HG03060 (cell line): ENCODE measurements around the gene TRAPPC1.
"Not testable (repeated sequence)": the region's sequence is repeated elsewhere in the genome, so short reads cannot be mapped to it uniquely, and the experiment has no call there.

Source experiments
- ATAC-seq: cut with Tn5 transposase; IDR thresholded peaks from one replicate; pipeline ENCODE4 v1.9.1; 2021; ENCODE audit warnings: low read depth, moderate number of reproducible peaks; ENCODE audit not compliant: unreplicated experiment

Gene TRAPPC1, protein sequence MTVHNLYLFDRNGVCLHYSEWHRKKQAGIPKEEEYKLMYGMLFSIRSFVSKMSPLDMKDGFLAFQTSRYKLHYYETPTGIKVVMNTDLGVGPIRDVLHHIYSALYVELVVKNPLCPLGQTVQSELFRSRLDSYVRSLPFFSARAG

DNA sequence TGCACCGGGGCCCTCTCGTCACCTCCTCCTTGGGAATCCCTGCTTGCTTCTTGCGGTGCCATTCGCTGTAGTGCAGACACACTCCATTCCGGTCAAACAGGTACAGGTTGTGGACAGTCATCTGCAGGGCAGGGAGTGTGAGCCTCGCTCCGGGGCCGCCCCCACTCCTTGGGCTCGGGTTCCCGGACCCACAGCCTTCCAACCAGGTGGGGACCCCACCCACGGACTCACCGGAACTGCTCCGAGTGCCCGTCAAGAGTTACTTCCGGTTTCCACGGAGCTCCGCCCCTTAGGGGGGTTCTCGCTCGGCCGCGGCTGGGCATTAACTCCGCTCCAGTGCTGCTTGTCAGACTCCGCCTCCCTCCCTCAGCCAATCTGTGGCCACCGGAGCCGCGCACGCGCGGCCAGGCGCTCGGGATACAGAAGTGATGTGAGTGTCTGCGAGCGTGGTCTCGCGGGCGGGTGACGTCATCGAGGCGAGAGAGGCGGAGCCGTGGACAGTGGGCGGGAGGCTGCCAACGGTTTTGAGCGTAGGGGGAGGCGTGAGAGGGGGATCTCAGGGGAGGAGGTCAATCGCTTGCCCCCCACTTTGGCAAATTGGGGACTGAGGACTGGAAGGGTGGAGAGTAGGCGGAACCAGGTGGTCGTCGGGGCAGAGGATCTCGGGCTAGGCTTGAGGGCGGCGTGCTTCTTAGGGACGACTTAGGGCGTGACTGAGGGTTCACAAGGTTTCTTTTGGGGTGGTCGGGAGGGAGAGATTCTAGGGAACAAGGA, at the start of gene TRAPPC1, which contains the start of gene CNTROB:
TRAPPC1 (minus strand) TSS at position 238 of the 774 bp plus-strand sequence; CDS start at position 121, 117 bp downstream.
CNTROB (plus strand) TSS at position 498 of the 774 bp plus-strand sequence. CDS start 874 bp downstream, outside the sequence.
- peak; percentile 76 for ATAC-seq

DNA sequence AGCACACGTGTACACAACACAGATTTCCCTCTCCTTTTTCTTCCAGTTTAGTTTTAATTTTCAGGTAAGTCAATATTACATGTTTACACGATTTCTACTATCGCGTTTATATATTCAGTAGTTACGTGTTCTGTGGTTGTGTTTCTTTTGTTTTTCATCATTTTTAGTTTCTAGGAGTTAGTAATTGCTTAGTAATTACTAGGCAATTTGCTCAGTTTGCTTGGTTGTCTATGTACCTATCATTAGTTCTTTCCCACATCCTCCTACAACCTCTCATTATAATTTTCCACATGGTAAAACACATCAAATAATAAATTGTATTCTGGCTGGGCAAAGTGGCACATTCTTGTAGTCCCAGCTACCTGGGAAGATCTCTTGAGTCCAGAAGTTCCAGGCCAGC, 46.1 kb upstream of the TRAPPC1 start:
- no peak for ATAC-seq

DNA sequence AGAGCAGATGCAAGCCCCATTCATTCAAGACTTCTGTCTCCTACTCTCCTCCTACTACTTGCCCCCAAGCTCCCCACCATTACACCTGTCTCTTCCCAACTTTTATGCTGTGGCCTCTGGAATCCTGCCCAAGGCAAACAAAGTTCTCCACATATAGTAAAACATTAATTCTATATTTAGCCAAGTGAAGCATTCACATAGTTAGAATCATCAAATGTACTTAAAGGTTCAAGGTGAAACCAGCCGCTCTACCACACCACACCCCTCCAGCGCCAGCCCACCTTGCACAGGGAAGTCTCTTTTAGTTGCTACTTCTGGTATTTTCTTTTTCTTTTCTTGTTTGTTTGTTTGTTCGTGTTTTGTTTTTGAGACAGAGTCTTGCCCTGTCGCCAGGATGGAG, 45.3 kb upstream of the TRAPPC1 start:
- no peak for ATAC-seq

DNA sequence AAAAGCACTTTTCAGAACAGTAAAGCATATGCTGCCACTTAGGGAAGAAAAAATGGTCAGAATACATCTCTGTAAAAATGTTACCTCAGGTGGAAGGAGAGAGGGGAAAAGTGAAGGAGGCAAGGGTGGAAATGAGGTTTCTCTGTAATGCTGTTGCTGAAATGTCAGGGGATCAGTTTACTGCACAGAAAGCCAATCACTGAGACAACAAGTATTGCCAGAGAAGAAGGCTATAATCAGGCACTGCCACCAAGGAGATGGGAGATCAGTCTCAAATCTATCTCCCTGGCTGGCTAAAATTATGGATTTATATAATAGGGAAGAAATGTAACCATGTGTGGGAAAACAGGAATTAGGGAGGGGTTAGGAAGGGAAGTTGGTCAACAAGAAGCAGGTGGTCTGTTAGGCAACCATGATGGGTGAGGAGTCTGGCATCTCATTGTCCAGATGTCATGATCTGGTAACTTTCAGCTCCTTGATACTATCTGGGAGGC, 42.9 kb upstream of the TRAPPC1 start:
- no peak for ATAC-seq

DNA sequence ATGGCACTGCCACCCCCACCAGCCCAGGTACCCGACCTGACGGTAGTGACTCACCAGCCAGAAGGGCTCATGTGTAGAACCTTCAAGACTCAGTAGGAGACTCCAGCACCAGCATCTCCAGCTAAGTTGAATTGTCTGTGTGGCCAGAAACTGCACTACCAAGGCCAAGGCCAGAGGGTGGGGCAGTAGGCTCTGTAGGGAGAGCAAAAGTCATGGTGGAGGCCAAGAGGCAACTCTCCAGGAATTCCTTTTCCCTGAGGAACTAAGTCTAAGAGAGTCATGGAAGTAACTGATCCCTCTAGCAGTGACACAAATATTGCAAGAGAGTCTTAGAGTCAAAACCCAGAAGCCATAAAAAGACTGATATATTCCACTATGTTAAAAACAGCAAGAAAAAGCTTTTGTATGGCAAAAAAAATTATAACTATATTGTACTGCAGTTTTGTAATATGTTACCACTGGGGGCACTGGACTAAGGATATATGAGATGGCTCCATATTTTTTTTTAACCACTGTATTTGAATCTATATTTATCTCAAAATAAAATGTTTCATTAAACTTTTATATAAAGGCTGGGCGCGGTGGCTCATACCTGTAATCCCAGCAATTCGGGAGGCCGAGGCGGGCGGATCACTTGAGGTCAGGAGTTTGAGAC, 40.5 kb upstream of the TRAPPC1 start:
- ATAC-seq, result no peak

DNA sequence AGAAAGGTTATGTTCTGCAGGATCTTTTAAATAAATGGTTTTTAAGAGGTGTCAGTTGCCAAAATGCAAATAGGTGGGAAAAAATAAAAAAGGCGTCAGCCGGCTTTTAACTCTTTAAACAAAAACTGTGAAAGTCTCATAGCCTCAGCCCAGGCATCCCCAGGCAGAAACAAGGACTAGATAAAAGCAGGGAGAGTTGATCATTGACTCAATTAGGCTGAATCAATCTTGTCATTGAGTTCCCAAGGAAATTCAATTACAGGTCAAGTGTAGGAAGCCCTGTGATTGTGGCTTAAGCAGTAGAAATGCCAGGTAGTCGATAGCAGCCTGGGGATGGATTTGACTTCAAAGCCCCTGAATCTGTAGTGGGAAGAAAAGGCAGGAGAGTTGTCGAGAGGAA, 39.9 kb upstream of the TRAPPC1 start:
- no peak for ATAC-seq

DNA sequence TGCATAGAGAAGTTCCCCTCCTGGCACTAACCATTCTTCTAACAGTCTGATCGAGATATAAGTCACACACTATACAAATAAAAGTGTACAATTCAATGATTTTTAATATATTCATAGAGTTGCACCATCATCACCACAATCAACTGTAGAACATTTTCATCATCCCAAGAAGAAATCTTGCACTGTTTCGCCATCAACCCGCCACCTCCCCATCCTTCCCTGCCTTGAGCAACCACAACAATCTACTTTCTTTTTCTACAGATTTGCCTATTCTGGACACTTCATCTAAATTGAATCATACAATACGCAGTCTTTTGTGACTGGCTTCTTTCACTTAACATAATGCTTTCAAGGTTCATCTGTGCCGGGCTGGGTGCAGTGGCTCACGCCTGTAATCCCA, 37.7 kb upstream of the TRAPPC1 start:
- ATAC-seq, result no peak

DNA sequence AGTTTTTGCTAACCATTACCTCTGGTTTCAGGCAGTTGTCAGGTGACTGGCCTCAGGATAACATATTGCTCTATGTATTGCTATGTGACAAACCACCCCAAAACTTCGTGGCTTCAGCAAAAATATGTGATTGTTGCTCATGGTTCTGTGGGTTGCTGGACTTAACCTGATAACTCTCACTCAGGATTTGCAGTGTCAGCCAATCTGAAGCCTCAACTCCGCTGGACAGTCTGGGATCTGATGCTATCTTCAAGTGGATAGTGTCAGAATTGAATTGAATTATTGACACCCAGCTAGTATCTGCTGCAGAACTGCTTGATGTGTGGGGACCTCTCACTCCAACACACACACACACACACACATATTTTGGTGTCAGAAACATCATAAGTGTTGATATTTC, 36.0 kb upstream of the TRAPPC1 start:
- no peak for ATAC-seq

DNA sequence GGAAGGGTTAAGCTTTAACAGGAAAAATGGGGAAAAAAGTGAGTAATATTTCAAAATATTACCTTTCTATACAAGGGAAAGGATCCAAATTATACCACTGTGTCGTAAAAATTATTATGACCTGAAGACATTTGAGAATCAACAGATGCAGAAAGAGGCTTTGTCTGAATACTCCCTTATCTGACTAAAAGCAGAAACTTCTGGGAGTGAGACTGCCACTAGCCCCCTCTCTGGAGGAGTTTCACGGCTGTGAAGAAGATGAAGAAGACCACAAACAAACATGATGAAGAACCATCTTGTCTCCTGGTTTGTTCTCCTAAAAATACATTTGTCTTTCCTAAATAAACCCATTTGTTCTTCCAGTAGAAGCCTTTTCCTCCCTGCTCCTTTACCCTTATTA, 29.7 kb upstream of the TRAPPC1 start:
- no peak for ATAC-seq

DNA sequence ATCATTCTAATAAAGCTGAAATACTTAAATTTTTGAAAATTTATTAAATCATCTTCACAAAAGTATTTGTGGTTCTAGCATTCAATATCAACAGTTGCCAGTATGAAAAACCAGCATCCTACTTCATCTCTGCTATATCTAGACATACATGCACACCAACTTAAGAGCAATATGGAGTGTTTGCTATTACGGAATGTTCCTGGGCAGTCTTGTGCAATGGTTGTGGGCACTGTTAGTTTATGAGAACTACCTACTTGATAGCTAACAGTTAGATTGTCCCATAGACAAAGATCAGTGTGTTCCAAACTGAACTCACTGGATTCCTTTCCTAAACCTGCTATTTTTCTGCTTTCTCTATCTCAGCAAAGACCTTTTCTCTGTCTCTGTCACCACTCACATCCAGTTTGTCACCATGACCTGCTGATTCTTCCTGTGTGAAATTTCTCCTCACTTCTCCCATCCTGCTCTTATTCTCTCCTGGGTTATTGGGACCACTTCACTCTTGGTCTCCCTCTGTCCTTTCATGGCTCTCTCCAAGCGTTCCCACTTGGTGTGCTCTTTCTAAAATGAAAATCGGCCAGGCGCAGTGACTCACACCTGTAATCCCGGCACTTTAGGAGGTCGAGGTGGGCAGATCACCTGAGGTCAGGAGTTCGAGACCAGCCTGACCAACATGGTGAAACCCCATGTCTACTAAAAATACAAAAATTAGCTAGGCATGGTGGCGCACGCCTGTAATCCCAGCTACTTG, 27.9 kb upstream of the TRAPPC1 start:
- no peak for ATAC-seq

DNA sequence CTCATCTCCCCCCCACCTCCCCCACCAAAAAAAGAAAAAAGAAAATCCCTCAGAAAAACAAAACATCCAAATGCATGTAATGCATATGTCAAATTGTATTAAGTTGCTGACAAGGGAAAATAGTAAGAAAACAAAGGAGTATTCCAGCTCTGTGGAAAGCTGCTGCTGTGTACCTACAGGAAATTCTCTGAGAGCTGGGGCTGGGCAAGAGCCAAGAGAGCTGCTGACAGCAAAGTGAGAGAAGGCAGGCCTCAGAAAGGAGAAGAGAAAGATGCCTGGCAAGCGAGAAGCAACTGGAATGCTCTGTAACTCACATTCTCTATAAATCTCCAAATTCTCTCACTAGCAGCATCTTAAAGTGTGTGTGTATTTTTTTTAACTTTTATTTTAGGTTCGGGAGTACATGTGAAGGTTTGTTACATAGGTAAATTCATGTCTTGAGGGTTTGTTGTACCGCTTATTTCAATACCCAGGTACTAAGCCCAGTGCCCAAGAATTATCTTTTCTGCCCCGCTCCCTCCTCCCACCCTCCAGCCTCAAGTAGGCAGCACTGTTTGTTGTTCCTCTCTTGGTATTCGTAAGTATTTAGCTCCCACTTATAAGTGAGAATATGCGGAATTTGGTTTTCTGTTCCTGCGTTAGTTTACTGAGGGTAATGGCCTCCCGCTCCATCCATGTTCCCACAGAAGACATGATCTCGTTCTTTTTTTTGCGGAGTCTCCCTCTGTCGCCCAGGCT, 24.7 kb upstream of the TRAPPC1 start:
- no peak for ATAC-seq

DNA sequence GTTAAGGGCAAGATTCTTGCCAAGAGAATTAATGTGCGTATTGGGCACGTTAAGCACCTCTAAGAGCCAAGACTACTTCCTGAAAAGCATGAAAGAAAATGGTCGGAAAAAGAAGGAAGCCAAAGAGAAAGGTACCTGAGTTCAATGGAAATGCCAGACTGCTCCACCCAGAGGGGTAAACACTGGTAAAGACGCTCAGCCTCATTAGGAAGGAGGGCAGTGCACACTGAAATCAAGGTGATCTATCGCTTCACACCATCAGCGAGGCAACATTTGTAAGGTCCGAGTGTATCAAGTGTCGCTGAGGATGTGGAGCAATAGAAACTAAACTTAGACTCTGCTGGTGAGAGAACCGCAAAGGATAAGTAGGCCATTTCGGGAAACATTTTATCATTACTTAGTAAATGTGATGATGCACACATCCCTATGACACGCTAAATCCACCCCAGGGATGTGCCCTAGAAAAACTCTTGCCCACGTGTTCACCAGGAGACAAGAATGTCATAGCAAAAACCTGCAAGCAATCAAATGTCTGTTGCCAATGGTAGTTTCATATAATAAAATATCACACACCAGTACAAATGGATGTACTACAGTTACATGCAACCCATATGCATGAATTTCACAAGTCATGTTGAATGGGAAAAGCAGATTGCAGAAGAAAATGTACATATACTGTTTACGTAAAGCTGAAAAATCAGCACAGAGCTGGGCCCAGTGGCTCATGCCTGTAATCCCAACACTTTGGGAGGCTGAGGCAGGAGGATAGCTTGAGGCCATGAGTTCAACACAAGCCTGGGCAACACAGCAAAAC, 23.9 kb upstream of the TRAPPC1 start:
- ATAC-seq, result no peak

DNA sequence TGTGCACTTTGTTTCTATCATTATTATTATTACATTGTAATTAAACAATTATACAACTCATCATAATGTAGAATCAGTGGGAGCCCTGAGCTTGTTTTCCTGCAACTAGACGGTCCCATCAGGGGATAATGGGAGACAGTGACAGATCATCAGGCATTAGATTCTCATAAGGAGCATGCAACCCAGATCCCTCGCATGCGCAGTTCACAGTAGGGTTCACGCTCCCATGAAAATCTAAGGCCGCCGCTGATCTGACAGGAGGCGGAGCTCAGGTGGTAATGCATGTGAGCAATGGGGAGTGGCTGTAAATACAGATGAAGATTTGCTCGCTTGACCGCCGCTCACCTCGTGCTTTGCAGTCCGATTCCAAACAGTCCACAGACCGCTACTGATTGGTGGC, 21.5 kb upstream of the TRAPPC1 start:
- ATAC-seq, result not testable (repeated sequence)

DNA sequence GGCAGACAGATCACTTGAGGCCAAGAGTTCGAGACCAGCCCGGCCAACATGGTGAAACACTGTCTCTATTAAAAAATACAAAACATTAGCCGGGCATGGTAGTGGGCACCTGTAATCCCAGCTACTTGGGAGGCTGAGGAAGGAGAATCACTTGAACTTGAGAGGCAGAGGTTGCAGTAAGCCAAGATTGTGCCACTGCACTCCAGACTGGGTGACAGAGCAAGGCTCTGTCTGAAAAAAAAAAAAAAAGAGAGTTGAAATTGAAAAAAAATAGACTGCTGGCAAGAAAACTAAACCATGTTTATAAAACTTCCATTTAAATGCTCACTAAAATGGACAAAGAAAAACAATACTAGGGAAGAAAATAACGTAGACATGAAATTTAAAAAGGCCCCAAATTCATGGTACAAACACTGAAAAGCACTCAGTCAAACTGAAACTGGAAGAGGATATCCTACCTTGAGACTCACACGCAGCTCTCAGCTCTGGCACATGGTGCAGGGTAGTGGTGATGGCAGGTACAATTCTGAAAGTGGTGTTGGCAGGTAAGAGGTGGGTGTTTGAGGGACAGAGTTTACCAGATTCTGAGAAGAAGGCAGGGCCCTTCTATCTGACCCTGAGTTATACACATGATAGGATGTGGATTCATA, 19.5 kb upstream of the TRAPPC1 start:
- ATAC-seq, result no peak

DNA sequence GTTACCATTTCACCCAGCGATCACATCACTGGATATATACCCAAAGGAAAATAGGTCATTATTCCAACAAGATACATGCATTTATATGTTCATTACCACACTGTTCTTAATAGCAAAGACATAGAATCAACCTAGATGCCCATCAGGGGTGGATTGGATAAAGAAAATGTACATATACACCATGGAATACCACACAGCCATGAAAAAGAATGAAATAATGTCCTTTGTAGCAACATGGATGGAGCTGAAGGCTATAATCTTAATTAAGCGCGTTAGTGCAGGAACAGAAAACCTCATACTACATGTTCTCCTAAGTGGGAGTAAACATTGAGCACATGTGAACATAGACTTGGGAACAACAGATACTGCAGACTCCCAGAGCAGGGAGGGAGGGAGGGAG, 18.8 kb upstream of the TRAPPC1 start:
- no peak for ATAC-seq

DNA sequence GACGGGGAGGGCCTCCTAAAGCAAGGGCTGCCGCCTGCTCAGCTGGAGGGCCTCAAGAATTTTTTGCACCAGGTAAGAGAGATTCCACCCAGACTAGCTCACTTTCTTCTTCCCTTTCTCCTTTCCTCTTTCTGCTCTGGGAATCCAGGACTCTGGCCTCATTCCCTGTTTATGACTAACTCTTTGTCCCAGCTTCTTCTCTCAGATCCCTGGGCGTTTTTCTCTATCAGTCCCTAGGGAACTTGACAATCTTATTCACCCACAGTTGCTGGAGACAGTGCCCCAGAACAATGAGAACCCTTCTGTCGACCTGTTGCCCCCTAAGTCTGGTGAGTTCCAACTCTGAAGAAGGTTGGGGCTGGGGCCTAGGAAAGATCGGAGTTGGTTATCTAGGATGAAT, 15.9 kb upstream of the TRAPPC1 start:
- ATAC-seq, result no peak

DNA sequence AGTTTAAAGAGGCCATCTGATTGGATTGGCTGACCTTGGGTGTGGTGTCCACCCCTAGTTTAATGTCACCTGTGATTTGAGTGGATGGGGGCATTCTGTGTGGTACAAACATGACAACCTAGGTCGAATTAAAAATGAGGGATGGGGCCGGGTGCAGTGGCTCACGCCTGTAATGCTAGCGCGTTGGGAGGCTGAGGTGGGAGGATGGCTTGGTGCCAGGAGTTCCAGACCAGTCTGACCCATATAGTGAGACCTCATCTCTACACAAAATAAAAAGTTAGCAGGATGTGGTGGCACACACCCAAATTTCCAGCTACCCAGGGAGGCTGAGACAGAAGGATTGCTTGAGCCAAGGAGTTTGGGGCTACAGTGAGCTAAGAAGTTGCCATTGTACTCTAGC, 14.7 kb upstream of the TRAPPC1 start:
- no peak for ATAC-seq

DNA sequence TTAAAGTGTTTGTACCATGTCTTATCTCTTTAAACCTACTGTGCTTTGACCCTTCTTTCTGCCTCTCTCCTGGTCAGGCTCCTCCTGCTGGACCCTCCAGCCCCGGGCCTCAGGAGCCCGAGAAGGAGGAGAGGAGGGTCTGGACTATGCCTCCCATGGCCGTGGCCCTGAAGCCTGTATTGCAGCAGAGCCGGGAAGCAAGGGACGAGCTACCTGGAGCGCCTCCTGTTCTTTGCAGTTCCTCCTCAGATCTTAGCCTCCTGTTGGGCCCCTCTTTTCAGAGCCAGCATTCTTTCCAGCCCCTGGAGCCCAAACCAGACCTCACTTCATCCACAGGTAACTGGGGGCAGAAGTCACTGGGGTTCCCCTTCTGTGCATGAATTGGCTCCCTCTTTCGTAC, 13.9 kb upstream of the TRAPPC1 start:
- ATAC-seq, result no peak

DNA sequence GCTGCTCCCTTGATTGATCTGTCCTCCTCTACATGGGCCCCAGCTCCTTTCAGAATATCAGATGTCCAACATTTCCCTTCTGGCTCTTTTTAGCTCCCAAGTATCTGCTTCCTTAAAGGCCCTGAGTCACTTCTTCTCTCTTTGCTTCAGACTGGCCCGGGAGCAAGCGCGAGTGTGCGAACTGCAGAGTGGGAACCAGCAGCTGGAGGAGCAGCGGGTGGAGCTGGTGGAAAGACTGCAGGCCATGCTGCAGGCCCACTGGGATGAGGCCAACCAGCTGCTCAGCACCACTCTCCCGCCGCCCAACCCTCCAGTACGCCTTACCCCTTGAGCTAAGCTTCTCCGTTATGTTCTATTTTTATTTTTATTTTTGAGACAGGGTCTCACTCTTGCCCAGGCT, 12.6 kb upstream of the TRAPPC1 start:
- ATAC-seq, result no peak
